HG03460 (cell line): ENCODE results near the gene NDUFAF8.
"Not testable (repeated sequence)": the region's sequence is repeated elsewhere in the genome, so short reads cannot be mapped to it uniquely, and the experiment has no call there.

Experiments used
- ATAC-seq: cut with Tn5 transposase; IDR thresholded peaks from one replicate; pipeline ENCODE4 v1.9.1; 2021; ENCODE audit not compliant: unreplicated experiment

Gene NDUFAF8

GRCh38 chr17:81222906-81223761 is 16.0 kb upstream of the NDUFAF8 start, which contains the start of gene CEP131:
Gene CEP131, minus strand, starts transcription at chr17:81222965. Its CDS starts 2,909 bp downstream, at chr17:81220056.
- peak; percentile 89 for ATAC-seq

- no peak for ATAC-seq
These were observed 15.4 kb upstream of the NDUFAF8 start for GRCh38 chr17:81223762-81224130.

- not testable (repeated sequence) for ATAC-seq
These were observed 11.5 kb upstream of the NDUFAF8 start for GRCh38 chr17:81227630-81228029.

GRCh38 chr17:81228420-81228819 is 10.7 kb upstream of the NDUFAF8 start:
- no peak for ATAC-seq

- ATAC-seq, result no peak
These were observed 10.1 kb upstream of the NDUFAF8 start for GRCh38 chr17:81228834-81229665.

- no peak for ATAC-seq
These were observed 9.5 kb upstream of the NDUFAF8 start for GRCh38 chr17:81229666-81229920.

GRCh38 chr17:81230043-81230820 is 8.9 kb upstream of the NDUFAF8 start:
- ATAC-seq, result no peak

GRCh38 chr17:81231121-81231645 is 7.9 kb upstream of the NDUFAF8 start:
- no peak for ATAC-seq

GRCh38 chr17:81231766-81232581 is 7.1 kb upstream of the NDUFAF8 start:
- ATAC-seq, result no peak

- ATAC-seq, result no peak
These were observed 6.4 kb upstream of the NDUFAF8 start for GRCh38 chr17:81232616-81233241.

- ATAC-seq, result no peak
These were observed 5.8 kb upstream of the NDUFAF8 start for GRCh38 chr17:81233316-81233715.

GRCh38 chr17:81233811-81234505 is 5.2 kb upstream of the NDUFAF8 start:
- ATAC-seq, result no peak

- ATAC-seq, result no peak
These were observed 4.6 kb upstream of the NDUFAF8 start for GRCh38 chr17:81234506-81234855.

- ATAC-seq, result no peak
These were observed 3.9 kb upstream of the NDUFAF8 start for GRCh38 chr17:81234940-81235821.

- no peak for ATAC-seq
These were observed 3.0 kb upstream of the NDUFAF8 start for GRCh38 chr17:81235822-81236740.

- ATAC-seq, result no peak
These were observed 2.3 kb upstream of the NDUFAF8 start for GRCh38 chr17:81236784-81237183.
